H9 (cell line): ENCODE data around the gene MED27. TPM values are rescaled to one million over a fixed set of nuclear protein-coding genes. Genes with fewer than 3 reads are reported as not detected.

Source experiments
- DNase-seq: peaks from one replicate; pipeline ENCODE4 v3.0.0-alpha.2; 2017
- H2AFZ ChIP-seq: one replicate; pipeline ENCODE4 v1.6.1; 2013; ENCODE audit warnings: mild to moderate bottlenecking, low read length, control low read depth, moderate library complexity
- H2AK5ac ChIP-seq: 2 replicates; pipeline ENCODE4 v1.6.1; 2013; ENCODE audit warnings: low read length, control low read depth, mixed read lengths; ENCODE audit not compliant: insufficient read length
- H2BK120ac ChIP-seq: one replicate; pipeline ENCODE4 v1.6.1; 2013; ENCODE audit warnings: low read depth, mild to moderate bottlenecking, low read length, control low read depth, inconsistent platforms; ENCODE audit not compliant: poor library complexity, severe bottlenecking
- H2BK12ac ChIP-seq: 2 replicates; pipeline ENCODE4 v1.6.1; 2013; ENCODE audit warnings: low read length, control low read depth, mixed read lengths, low read depth; ENCODE audit not compliant: insufficient read length
- H2BK15ac ChIP-seq: 2 replicates; pipeline ENCODE4 v1.6.1; 2013; ENCODE audit warnings: low read depth, low read length, control low read depth
- H2BK20ac ChIP-seq: one replicate; pipeline ENCODE4 v1.6.1; 2013; ENCODE audit warnings: low read depth, mild to moderate bottlenecking, low read length, control low read depth, inconsistent platforms; ENCODE audit not compliant: poor library complexity, severe bottlenecking
- H2BK5ac ChIP-seq: 2 replicates; pipeline ENCODE4 v1.6.1; 2013; ENCODE audit warnings: low read length, control low read depth, mixed read lengths; ENCODE audit not compliant: insufficient read length
- H3K14ac ChIP-seq: 2 replicates; pipeline ENCODE4 v1.6.1; 2013; ENCODE audit warnings: low read length, control low read depth; ENCODE audit not compliant: insufficient read depth
- H3K18ac ChIP-seq: 2 replicates; pipeline ENCODE4 v1.6.1; 2013; ENCODE audit warnings: low read depth, mild to moderate bottlenecking, mixed read lengths, low read length, control low read depth; ENCODE audit not compliant: insufficient read length
- H3K23ac ChIP-seq: 2 replicates; pipeline ENCODE4 v1.6.1; 2013; ENCODE audit warnings: low read length, control low read depth, mixed read lengths, low read depth; ENCODE audit not compliant: insufficient read length
- H3K23me2 ChIP-seq: 2 replicates; pipeline ENCODE4 v1.6.1; 2013; ENCODE audit warnings: low read depth, mild to moderate bottlenecking, mixed read lengths, low read length, control low read depth; ENCODE audit not compliant: insufficient read length, poor library complexity, severe bottlenecking
- H3K27ac ChIP-seq: 2 replicates; pipeline ENCODE4 v1.5.1; 2013; ENCODE audit warnings: low read length, control low read depth, mixed read lengths, low read depth; ENCODE audit not compliant: insufficient read length
- H3K27me3 ChIP-seq: 2 replicates; pipeline ENCODE4 v1.6.1; 2013; ENCODE audit warnings: low read length, control low read depth, inconsistent platforms; ENCODE audit not compliant: insufficient read depth
- H3K4ac ChIP-seq: 2 replicates; pipeline ENCODE4 v1.6.1; 2013; ENCODE audit warnings: low read depth, mild to moderate bottlenecking, control low read depth, inconsistent platforms, low read length, moderate library complexity
- H3K4me1 ChIP-seq: 2 replicates; pipeline ENCODE4 v1.6.1; 2013; ENCODE audit warnings: low read length, control low read depth, inconsistent platforms; ENCODE audit not compliant: insufficient read depth
- H3K4me2 ChIP-seq: 2 replicates; pipeline ENCODE4 v1.6.1; 2013; ENCODE audit warnings: low read length, control low read depth, mixed read lengths; ENCODE audit not compliant: insufficient read length, insufficient read depth
- H3K56ac ChIP-seq: 2 replicates; pipeline ENCODE4 v1.6.1; 2013; ENCODE audit warnings: low read depth, mild to moderate bottlenecking, mixed read lengths, low read length, control low read depth; ENCODE audit not compliant: insufficient read length
- H3K79me1 ChIP-seq: 2 replicates; pipeline ENCODE4 v1.6.1; 2013; ENCODE audit warnings: low read depth, mild to moderate bottlenecking, moderate library complexity, low read length, control low read depth, inconsistent platforms; ENCODE audit not compliant: insufficient read depth, poor library complexity, severe bottlenecking
- H3K79me2 ChIP-seq: 2 replicates; pipeline ENCODE4 v1.6.1; 2013; ENCODE audit warnings: low read length, control low read depth, inconsistent platforms; ENCODE audit not compliant: insufficient read depth
- H3K9ac ChIP-seq: 2 replicates; pipeline ENCODE4 v1.6.1; 2013; ENCODE audit warnings: low read length, control low read depth, mixed read lengths; ENCODE audit not compliant: insufficient read length; ENCODE audit errors: extremely low read depth
- H3K9me3 ChIP-seq: one replicate; pipeline ENCODE4 v1.6.1; 2013; ENCODE audit warnings: low read depth, low read length, inconsistent platforms; ENCODE audit not compliant: control insufficient read depth
- H3T11ph ChIP-seq: one replicate; pipeline ENCODE4 v1.6.1; 2013; ENCODE audit warnings: mild to moderate bottlenecking, low read length, control low read depth, inconsistent platforms
- H4K20me1 ChIP-seq: one replicate; pipeline ENCODE4 v1.6.1; 2013; ENCODE audit not compliant: control insufficient read depth, insufficient read length, insufficient read depth
- H4K5ac ChIP-seq: 2 replicates; pipeline ENCODE4 v1.6.1; 2013; ENCODE audit warnings: low read depth, mild to moderate bottlenecking, mixed read lengths, low read length, control low read depth; ENCODE audit not compliant: insufficient read length
- H4K8ac ChIP-seq: replicated peaks from 2 replicates; pipeline ENCODE4 v1.6.1; 2013; ENCODE audit warnings: low read length, control low read depth, mixed read lengths, low read depth; ENCODE audit not compliant: insufficient read length
- H4K91ac ChIP-seq: 2 replicates; pipeline ENCODE4 v1.6.1; 2013; ENCODE audit warnings: low read depth, mild to moderate bottlenecking, moderate library complexity, mixed read lengths, low read length, control low read depth; ENCODE audit not compliant: insufficient read length
- H3K27ac Mint-ChIP-seq, 3 experiments: 2 replicates in 2 of 3; 3 replicates in 1 of 3; pipeline ENCODE4 v1.8.0; 2020 to 2021; ENCODE audit warnings: mixed read lengths in 3 of 3, mild to moderate bottlenecking in 1 of 3, moderate library complexity in 1 of 3
- H3K27me3 Mint-ChIP-seq: 2 replicates; pipeline ENCODE4 v1.8.0; 2021; ENCODE audit warnings: low read depth, mild to moderate bottlenecking, moderate library complexity, mixed read lengths
- H3K36me3 Mint-ChIP-seq, 3 experiments: 2 replicates in 2 of 3; 3 replicates in 1 of 3; pipeline ENCODE4 v1.8.0; 2020 to 2021; ENCODE audit warnings: low read depth in 3 of 3, mixed read lengths in 3 of 3; ENCODE audit not compliant: insufficient read depth in 1 of 3
- H3K4me1 Mint-ChIP-seq, 2 experiments: 2 replicates each; pipeline ENCODE4 v1.8.0; 2020; ENCODE audit warnings: mixed read lengths in 2 of 2
- H3K4me3 Mint-ChIP-seq, 2 experiments: 2 replicates in 1 of 2; 3 replicates in 1 of 2; pipeline ENCODE4 v1.8.0; 2020 to 2021; ENCODE audit warnings: mild to moderate bottlenecking in 2 of 2, mixed read lengths in 2 of 2, moderate library complexity in 1 of 2
- H3K9me3 Mint-ChIP-seq, 2 experiments: 2 replicates in 1 of 2; 3 replicates in 1 of 2; pipeline ENCODE4 v1.8.0; 2020; ENCODE audit warnings: mild to moderate bottlenecking in 2 of 2, mixed read lengths in 2 of 2, moderate library complexity in 1 of 2
- WGBS: extraction: QIAGEN DNeasy Blood & Tissue Kit; methylation state at CpG from one replicate; pipeline ENCODE4 v1.1.7; 2013; ENCODE audit warnings: missing lambda C conversion rate, low lambda C conversion rate, mixed read lengths; ENCODE audit not compliant: insufficient read length; ENCODE audit errors: extremely low coverage; 5-methylcytosine and 5-hydroxymethylcytosine counted together
- total RNA-seq: library from RNA; stranded (reverse); gene quantifications from 2 replicates; pipeline ENCODE4 v1.2.1, GENCODE V29; 2021
- TF ChIP-seq, protein P1 (sequence below): fragments of 200-600 bp; sonication (generic); conservative IDR thresholded peaks from 3 replicates; pipeline ENCODE4 v1.8.0; 2021; ENCODE audit warnings: antibody characterized with exemption, mild to moderate bottlenecking

Gene MED27
- total RNA-seq, 1 experiment from 2014 or later: 33.5 TPM

DNA sequence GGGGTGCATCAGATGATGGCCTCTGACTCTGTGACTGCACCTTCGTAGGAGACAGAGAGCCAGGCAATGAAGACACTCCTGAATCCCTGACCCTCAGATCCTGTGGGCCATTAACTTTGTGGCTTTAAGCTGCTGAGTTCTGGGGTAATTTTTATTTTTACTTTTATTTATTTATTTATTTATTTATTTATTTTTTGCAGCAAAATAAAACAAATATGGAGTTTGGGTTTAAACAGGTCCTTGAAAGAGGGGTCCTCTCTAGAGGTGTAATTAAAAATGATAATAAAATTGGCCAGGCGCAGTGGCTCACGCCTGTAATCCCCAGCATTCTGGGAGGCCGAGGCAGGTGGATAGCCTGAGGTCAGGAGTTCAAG, 234.9 kb downstream of the MED27 start:
- Histone ChIP-seq H3K14ac (no peak overlapping the region; the same call in 1 of the 2 replicates), H3K4me1 (no peaks in the 10 kb centered on the region), H4K20me1 (no peaks in the 10 kb centered on the region), H3K18ac (no peak overlapping the region), H3K9ac (no peak overlapping the region), H3K4ac (no peak overlapping the region), H3K23ac (no peak overlapping the region), H4K5ac (no peak overlapping the region), H2BK5ac (no peak overlapping the region), H3K56ac (no peak overlapping the region), H4K91ac (no peak overlapping the region), H3K23me2 (no peaks in the 10 kb centered on the region), H2AK5ac (no peak overlapping the region), H3K79me1 (no peaks in the 10 kb centered on the region), H3K79me2 (no peaks in the 10 kb centered on the region), H2BK15ac (no peak overlapping the region), H3K27me3 (no peaks in the 10 kb centered on the region), H2BK12ac (no peak overlapping the region), H3K4me2 (no peak overlapping the region), H2BK120ac (no peak overlapping the region), H3K9me3 (no peaks in the 10 kb centered on the region), H2AFZ (no peak overlapping the region), H3K27ac (no peak overlapping the region), H3T11ph (no peak overlapping the region), H4K8ac (no peak overlapping the region), H2BK20ac (no peak overlapping the region)
- Mint-ChIP-seq H3K9me3 (no peaks in the 10 kb centered on the region), H3K4me3 (no peak overlapping the region), H3K4me1 (peaks cover 0 to 12% of the 10 kb centered on the region in 2 experiments; a peak in 3 of 4 replicates), H3K27ac (no peak overlapping the region), H3K27me3 (peaks cover 3% of the 10 kb centered on the region; the same call in 1 of the 2 replicates), H3K36me3 (no peaks in the 10 kb centered on the region)
- DNase-seq: no peak
- WGBS: no CpG with 5 or more reads among the region's 4 CpGs
- TF ChIP-seq, protein P1, sequence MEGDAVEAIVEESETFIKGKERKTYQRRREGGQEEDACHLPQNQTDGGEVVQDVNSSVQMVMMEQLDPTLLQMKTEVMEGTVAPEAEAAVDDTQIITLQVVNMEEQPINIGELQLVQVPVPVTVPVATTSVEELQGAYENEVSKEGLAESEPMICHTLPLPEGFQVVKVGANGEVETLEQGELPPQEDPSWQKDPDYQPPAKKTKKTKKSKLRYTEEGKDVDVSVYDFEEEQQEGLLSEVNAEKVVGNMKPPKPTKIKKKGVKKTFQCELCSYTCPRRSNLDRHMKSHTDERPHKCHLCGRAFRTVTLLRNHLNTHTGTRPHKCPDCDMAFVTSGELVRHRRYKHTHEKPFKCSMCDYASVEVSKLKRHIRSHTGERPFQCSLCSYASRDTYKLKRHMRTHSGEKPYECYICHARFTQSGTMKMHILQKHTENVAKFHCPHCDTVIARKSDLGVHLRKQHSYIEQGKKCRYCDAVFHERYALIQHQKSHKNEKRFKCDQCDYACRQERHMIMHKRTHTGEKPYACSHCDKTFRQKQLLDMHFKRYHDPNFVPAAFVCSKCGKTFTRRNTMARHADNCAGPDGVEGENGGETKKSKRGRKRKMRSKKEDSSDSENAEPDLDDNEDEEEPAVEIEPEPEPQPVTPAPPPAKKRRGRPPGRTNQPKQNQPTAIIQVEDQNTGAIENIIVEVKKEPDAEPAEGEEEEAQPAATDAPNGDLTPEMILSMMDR: no peak
